MCF 10A (cell line): ENCODE data around the gene MEIKIN. TPM values are rescaled to one million over a fixed set of nuclear protein-coding genes. Genes with fewer than 3 reads are reported as not detected.
"Not testable (repeated sequence)": the region's sequence is repeated elsewhere in the genome, so short reads cannot be mapped to it uniquely, and the experiment has no call there.

ENCODE experiments used
- BruUV-seq: library from RNA; stranded (reverse); fragments of 400-500 nt; replicated peaks from 2 replicates; lab custom pipeline; 2021; lab: Mats Ljungman, UMichigan
- CTCF ChIA-PET: fragments of 300-600 bp; sonication (Branson Sonifier 250); formaldehyde crosslinking; extraction: SDS; loops from one replicate; lab custom pipeline; 2021; ENCODE audit warnings: antibody characterized with exemption, inconsistent platforms; lab: Yijun Ruan, JAX
- POLR2A ChIA-PET: fragments of 300-600, 350-650 bp; sonication (Branson Sonifier 250); formaldehyde crosslinking; extraction: SDS; loops from one replicate; lab custom pipeline; 2020; ENCODE audit warnings: antibody characterized with exemption, inconsistent platforms; lab: Yijun Ruan, JAX
- DNase-seq: peaks from one replicate; pipeline ENCODE4 v3.0.0-alpha.2; 2018; ENCODE audit not compliant: unreplicated experiment
- H3K27ac Mint-ChIP-seq: one replicate; pipeline ENCODE4 v1.8.0; 2022; ENCODE audit warnings: mild to moderate bottlenecking, low read depth, mixed read lengths; ENCODE audit not compliant: unreplicated experiment
- H3K27me3 Mint-ChIP-seq: one replicate; pipeline ENCODE4 v1.8.0; 2022; ENCODE audit warnings: mixed read lengths; ENCODE audit not compliant: insufficient read depth, unreplicated experiment
- H3K36me3 Mint-ChIP-seq: one replicate; pipeline ENCODE4 v1.8.0; 2022; ENCODE audit warnings: mild to moderate bottlenecking, moderate library complexity, mixed read lengths; ENCODE audit not compliant: insufficient read depth, unreplicated experiment
- H3K4me1 Mint-ChIP-seq: one replicate; pipeline ENCODE4 v1.8.0; 2022; ENCODE audit warnings: mixed read lengths; ENCODE audit not compliant: insufficient read depth, unreplicated experiment
- H3K4me3 Mint-ChIP-seq: one replicate; pipeline ENCODE4 v1.8.0; 2022; ENCODE audit warnings: mild to moderate bottlenecking, moderate library complexity, mixed read lengths; ENCODE audit not compliant: unreplicated experiment
- H3K9me3 Mint-ChIP-seq: one replicate; pipeline ENCODE4 v1.8.0; 2022; ENCODE audit warnings: mixed read lengths; ENCODE audit not compliant: unreplicated experiment
- intact Hi-C: fragments of 100-400 bp; cut with micrococcal nuclease; formaldehyde crosslinking; loops from 2 replicates; pipeline ENCODE4 v1.14.1; 2022
- total RNA-seq: library from RNA; stranded (reverse); gene quantifications from 2 replicates; pipeline ENCODE4 v1.2.3, GENCODE V29; 2022
- TF ChIP-seq, protein P1 (sequence below): fragments of 200-600 bp; IDR thresholded peaks from one replicate; pipeline ENCODE4 v1.8.0; 2022; ENCODE audit warnings: antibody characterized with exemption, mild to moderate bottlenecking; ENCODE audit not compliant: unreplicated experiment

MEIKIN gene
- total RNA-seq, 1 experiment from 2014 or later: not detected

DNA sequence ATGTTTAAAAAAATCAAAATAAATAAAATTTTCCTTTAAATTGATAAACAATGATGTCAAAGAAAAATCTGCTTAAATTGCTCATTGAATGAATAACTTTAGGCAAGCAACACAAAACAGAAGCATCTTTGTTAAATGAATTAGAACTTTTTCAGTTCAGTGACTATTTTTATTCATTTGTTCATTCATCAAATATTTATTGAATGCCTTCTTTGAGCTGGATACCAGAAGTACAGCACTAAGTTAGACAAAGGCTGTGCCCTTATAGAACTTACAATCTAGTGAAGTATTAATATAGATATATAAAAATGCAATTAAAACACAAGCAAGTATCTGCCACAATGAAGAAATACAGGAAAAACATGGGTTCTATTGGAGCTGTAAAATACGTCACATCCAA, 159.4 kb downstream of the MEIKIN start:
- Mint-ChIP-seq H3K36me3 (no peaks in the 10 kb centered on the region), H3K4me3 (no peak overlapping the region), H3K27me3 (no peaks in the 10 kb centered on the region), H3K4me1 (peaks cover 24% of the 10 kb centered on the region), H3K27ac (no peak overlapping the region), H3K9me3 (no peaks in the 10 kb centered on the region)
- intact Hi-C loops: no loop called here
- TF ChIP-seq, protein P1, sequence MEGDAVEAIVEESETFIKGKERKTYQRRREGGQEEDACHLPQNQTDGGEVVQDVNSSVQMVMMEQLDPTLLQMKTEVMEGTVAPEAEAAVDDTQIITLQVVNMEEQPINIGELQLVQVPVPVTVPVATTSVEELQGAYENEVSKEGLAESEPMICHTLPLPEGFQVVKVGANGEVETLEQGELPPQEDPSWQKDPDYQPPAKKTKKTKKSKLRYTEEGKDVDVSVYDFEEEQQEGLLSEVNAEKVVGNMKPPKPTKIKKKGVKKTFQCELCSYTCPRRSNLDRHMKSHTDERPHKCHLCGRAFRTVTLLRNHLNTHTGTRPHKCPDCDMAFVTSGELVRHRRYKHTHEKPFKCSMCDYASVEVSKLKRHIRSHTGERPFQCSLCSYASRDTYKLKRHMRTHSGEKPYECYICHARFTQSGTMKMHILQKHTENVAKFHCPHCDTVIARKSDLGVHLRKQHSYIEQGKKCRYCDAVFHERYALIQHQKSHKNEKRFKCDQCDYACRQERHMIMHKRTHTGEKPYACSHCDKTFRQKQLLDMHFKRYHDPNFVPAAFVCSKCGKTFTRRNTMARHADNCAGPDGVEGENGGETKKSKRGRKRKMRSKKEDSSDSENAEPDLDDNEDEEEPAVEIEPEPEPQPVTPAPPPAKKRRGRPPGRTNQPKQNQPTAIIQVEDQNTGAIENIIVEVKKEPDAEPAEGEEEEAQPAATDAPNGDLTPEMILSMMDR: no peak
- no peak for DNase-seq
- CTCF ChIA-PET: interaction anchor here (0.6 kb wide), 1 partner anchor 1996 kb away, joined by 3 read pairs; no protein-coding TSS in a partner anchor
- POLR2A ChIA-PET: interaction anchor here (0.9 to 3.2 kb wide), 2 partner anchors 11 to 18 kb away, joined by 4 to 22 read pairs; partner anchors contain the start of gene FNIP1
- BruUV-seq: no TSS peak

DNA sequence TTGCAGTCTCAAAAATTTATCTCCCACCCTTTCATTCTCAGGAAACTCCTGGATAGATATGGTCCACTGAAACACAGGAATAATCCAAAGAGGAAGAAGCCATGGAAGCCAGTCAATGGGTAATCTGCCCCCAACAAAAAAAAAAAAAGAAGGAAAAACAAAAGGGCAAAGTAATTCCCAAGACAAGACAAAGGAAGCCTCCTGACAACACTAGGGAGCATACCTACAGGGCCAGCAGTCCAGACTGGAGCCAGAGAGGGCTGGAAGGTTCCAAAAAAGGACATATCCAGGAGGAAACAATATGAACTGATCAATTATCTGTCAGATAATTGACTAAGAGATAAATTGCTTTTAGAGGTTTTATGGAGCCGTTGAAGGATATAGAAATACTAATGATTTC, 161.6 kb downstream of the MEIKIN start:
- Mint-ChIP-seq H3K4me3 (no peak overlapping the region), H3K9me3 (no peaks in the 10 kb centered on the region), H3K27ac (peak overlapping the region; percentile 50), H3K36me3 (no peaks in the 10 kb centered on the region), H3K27me3 (no peaks in the 10 kb centered on the region), H3K4me1 (peaks cover 12% of the 10 kb centered on the region)
- no TSS peak for BruUV-seq
- DNase-seq: no peak
- intact Hi-C loops: no loop called here
- ChIA-PET POLR2A (interaction anchor here (1.0 to 1.8 kb wide), 2 partner anchors 11 to 14 kb away, joined by 4 to 5 read pairs; no protein-coding TSS in a partner anchor), CTCF (no interaction called here)
- TF ChIP-seq, protein P1: no peak

DNA sequence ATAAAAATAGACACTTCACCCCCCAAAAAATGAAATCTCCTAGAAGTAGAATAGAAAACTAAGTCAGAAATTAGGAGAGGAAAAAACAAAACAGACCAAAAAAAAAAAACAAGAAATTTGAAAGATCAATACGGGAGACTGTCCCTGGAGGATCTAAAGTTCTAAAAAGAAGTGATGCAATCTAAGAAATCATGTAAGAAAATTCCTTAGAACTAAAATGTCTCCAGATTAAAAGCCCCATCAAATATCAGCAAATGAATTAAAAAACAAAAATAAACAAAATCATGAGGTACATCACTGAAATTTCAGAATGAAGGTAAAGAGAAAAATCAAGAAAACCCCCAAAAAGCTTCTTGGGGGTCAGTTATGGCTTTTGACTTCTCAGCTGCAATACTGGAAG, 162.1 kb downstream of the MEIKIN start:
- ChIA-PET CTCF (interaction anchor here (0.7 to 1.2 kb wide), 2 partner anchors 9 to 777 kb away, joined by 3 read pairs; no protein-coding TSS in a partner anchor), POLR2A (interaction anchor here (1.8 kb wide), 1 partner anchor 14 kb away, joined by 5 read pairs; no protein-coding TSS in a partner anchor)
- intact Hi-C loops: no loop called here
- Mint-ChIP-seq H3K27me3 (no peaks in the 10 kb centered on the region), H3K27ac (peak overlapping the region; percentile 50), H3K4me1 (peaks cover 12% of the 10 kb centered on the region), H3K4me3 (no peak overlapping the region), H3K36me3 (no peaks in the 10 kb centered on the region), H3K9me3 (no peaks in the 10 kb centered on the region)
- BruUV-seq: no TSS peak
- no peak for DNase-seq
- TF ChIP-seq, protein P1: no peak

DNA sequence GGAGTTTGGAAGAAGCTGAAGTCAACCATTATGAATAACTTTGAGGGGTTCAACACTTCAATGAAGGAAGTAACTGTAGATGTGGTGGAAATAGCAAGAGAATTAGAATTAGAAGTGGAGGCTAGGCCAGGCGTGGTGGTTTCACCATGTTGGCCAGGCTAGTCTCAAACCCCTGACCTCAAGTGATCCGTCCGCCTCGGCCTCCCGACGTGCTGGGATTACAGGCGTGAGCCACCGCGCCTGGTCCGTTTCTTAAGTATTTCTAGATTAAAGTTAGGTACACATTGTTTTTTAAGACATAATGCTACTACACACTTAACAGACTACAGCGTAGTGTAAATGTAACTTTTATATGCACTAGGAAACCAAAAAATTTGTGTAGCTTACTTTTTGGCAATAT, 162.7 kb downstream of the MEIKIN start:
- no peak overlapping the region for H3K4me3 Mint-ChIP-seq
- BruUV-seq: no TSS peak
- DNase-seq: no peak
- POLR2A ChIA-PET: interaction anchor here (1.8 kb wide), 1 partner anchor 15 kb away, joined by 5 read pairs; no protein-coding TSS in a partner anchor
- H3K36me3 Mint-ChIP-seq: no peaks in the 10 kb centered on the region
- H3K27me3 Mint-ChIP-seq: no peaks in the 10 kb centered on the region
- TF ChIP-seq, protein P1: no peak
- no peaks in the 10 kb centered on the region for H3K9me3 Mint-ChIP-seq
- intact Hi-C loops: no loop called here
- peaks cover 12% of the 10 kb centered on the region for H3K4me1 Mint-ChIP-seq
- CTCF ChIA-PET: interaction anchor here (0.7 to 1.2 kb wide), 2 partner anchors 8 to 777 kb away, joined by 3 read pairs; no protein-coding TSS in a partner anchor
- no peak overlapping the region for H3K27ac Mint-ChIP-seq

DNA sequence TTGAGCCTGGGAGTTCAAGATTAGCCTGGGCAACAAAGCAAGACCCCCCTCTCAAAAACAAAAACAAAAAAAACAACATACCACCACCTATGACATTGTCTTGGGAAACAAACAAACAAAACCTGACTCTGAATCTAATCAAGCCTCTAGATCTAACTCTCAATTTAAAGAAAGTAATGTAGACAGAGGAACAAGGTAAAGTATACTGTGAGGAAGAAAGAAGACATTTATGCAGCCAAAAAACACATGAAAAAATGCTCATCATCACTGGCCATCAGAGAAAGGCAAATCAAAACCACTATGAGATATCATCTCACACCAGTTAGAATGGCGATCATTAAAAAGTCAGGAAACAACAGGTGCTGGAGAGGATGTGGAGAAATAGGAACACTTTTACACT, 167.3 kb downstream of the MEIKIN start:
- H3K9me3 Mint-ChIP-seq, H3K4me3 Mint-ChIP-seq, H3K27ac Mint-ChIP-seq, H3K36me3 Mint-ChIP-seq, DNase-seq, H3K4me1 Mint-ChIP-seq, intact Hi-C loops, BruUV-seq, CTCF ChIA-PET, POLR2A ChIA-PET, H3K27me3 Mint-ChIP-seq: not testable (repeated sequence)
